Non-pigmented ciliary epithelial cell (primary cell): ENCODE data around the gene HLA-E.
"Not testable (repeated sequence)": the region's sequence is repeated elsewhere in the genome, so short reads cannot be mapped to it uniquely, and the experiment has no call there.

Experiments
- DNase-seq: peaks from one replicate; pipeline ENCODE4 v3.0.0-alpha.2; 2010; ENCODE audit warnings: low read depth

Gene HLA-E

DNA sequence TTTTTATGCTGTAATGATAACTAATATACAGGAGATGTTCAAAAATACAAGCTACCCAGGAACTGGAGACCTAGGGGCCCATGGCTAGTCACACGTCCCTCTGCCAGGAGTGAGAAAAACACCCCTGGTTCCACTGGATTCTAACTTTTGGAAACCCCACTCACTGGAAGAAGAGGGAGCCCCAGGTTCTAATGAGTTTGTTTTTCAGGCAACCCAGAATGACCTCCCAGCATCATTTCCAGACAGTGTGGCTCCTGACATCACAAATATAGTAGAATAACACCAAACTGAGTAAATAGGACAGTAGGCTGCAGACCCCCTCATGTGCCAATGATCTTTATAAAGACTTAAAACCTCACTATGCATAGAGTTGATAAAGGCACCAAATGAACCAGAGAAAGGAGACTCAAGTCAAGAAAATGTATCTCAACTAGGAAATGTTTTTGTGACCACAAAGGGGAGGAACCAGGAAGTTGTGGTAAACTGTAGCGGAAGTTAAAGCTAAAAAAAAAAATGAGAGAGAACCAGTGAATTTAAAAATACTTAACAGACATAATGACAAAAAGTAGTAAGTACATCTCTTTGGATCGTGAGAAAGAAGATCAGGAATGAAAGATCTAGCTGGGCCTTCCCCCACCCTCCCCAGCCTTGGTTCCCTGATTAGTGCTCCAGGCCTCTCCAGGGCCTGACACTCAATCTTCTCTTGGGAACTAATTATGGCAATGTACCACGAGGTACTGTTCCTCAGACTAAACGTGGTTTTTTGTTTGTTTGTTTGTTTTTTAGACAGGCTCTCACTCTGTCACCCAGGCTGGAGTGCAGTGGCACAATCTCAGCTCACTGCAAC is 19.8 kb downstream of the HLA-E start:
- DNase-seq: no peak

DNA sequence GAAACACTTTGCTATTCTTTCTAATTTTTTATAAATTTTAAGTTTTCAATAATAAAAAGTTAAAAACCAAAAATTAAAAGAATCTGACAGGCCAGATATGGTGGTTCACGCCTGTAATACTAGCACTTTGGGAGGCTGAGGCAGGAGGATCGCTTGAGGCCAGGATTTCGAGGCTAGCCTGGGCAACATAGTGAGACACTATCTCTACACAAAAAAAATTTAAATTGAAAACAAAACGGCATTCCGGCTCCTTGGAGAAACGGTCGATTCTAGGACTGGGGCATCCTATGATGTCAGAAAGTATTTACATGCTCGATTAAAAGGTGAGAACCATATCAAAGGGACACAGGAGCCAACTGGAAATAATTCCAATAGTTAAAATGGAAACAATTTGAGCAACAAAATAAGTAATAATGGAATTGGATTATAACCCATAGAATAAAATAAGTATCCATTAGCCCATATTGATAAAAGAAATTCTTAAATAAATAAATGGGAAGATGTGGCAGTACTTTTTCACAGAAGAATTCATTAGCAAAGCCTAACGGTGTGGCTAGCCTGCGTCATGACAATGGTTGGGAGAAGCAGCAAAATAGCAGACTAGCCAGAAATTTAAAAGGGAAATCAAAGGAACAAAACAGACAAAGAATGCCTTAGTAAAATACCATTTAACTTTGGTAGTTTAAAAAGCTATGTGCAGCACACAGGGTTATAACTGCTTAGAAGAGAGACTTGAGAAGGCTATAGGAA is 21.3 kb downstream of the HLA-E start:
- DNase-seq: no peak

DNA sequence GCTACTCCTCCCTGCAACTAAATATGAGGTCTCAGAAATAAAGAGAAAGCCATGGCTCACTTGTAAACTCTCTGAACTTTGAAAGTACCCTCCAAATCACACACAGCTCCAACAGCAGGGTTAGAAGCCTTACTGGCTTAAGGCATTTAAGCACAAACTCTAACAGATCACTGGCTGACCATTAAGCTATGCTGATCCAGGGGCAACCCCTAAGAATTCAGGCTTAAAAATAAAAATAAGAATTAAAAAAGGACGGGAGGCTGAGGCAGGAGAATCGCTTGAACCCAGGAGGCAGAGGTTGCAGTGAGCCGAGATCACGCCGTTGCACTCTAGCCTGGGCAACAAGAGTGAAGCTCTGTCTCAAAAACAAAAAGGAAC is 21.8 kb downstream of the HLA-E start:
- no peak for DNase-seq

DNA sequence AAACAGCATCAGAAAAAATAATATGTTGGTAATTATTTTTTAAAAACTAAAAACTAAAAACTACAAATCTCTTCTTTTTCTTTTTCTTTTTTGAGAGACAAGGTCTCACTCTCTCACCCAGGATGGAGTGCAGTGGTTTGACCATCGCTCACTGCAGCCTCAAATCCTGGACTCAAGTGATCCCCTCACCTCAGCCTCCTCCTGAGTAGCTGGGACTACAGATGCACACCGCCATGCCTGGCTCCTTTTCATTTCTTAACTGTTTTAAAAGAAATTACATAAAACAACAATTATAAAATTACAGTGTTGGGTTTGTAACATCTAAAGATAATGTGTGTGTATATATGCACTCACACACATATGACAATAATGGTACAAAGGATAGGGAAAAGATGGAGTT is 24.1 kb downstream of the HLA-E start:
- no peak for DNase-seq

DNA sequence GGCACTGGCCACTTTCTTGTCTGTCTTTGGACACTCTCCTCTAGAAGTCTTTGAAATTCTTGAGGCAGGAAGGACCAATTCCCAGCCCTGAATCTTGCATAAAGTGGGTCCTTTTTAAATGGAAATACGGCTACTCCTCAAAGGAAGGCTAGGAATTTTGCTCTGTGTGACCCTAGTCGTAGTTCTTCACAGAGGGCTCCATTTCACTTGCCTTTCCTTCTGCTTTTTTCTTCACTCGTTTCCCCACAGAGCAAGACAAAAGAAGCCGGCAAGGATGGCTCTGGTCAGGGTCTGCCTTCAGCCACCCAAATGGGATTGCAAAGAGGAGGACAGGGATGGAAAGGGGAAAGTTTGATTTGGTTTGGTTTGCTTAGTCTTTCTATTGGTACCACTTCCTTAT is 25.8 kb downstream of the HLA-E start:
- DNase-seq: no peak

DNA sequence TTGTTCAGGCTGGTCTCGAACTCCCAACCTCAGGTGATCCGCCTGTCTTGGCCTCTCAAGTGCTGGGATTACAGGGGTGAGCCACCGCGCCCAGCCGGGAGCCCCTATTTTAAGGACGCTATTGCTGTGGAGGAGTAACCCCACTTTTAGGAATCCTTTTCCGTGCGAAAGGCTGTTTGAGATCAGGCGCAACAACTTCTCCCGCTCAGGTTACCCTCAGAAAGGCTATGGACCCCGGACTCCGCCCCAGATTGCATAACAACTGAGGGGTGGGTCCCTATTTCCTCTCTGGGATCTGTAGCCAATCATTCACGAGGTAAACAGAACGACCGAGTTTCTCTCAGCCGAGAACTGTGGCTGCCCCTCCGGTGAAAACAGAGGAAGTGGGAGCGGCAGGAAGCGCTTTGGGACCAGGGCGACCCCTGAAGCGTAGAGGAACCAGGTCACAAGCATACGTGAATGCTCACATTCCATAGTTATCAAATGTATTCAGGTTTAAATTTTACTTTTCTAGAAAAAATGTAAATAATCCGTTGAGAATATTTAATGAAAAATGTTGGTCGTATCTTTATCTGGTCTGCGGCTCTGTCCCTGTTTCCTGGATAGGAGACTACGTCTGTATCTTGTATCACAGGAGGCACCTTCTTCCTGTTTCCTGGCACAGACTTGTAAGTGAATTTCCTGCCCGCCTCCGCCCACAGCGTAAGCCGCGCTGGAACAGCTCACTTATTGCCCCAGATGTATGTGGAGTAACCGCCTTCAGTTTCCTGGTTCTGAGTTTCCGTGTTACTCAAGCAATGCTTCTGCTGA is 26.8 kb downstream of the HLA-E start:
- peak; percentile 82 for DNase-seq

DNA sequence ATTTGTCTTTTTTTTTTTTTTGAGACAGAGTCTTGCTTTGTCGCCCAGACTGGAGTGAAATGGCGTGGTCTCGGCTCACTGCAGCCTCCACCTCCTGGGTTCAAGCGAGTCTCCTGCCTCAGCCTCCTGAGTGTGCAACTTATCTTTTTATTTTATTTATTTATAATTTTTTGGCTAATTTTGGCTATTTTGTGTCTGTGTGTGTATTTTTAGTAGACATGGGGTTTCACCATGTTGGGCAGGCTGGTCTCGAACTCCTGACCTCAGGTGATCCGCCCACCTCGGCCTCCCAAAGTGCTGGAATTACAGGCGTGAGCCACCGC is 27.4 kb downstream of the HLA-E start:
- not testable (repeated sequence) for DNase-seq

DNA sequence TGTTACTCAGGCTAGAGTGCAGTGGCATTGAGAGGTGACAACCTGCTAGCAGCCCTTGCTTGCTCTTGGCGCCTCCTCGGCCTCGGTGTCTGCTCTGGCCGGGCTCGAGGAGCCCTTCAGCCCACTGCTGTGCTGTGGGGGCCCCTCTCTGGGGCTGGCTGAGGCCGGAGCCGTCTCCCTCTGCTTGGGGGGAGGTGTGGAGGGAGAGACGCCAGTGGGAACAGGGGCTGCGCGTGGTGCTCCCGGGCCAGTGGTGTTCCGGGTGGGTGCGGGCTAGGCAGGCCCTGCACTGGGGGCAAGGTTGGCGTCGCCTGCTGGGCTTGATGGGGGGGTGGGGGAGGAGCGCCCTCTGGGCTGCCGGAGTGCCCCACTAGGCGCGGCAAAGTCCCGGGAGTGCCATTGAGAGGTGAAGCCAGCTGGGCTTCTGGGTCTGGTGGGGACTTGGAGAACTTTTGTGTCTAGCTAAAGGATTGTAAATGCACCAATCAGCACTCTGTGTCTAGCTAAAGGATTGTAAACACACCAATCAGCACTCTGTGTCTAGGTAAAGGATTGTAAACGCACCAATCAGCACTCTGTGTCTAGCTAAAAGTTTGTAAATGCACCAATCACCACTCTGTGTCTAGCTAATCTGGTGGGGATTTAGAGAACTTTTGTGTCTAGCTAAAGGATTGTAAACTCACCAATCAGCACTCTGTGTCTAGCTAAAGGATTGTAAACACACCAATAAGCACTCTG is 28.6 kb downstream of the HLA-E start:
- not testable (repeated sequence) for DNase-seq

DNA sequence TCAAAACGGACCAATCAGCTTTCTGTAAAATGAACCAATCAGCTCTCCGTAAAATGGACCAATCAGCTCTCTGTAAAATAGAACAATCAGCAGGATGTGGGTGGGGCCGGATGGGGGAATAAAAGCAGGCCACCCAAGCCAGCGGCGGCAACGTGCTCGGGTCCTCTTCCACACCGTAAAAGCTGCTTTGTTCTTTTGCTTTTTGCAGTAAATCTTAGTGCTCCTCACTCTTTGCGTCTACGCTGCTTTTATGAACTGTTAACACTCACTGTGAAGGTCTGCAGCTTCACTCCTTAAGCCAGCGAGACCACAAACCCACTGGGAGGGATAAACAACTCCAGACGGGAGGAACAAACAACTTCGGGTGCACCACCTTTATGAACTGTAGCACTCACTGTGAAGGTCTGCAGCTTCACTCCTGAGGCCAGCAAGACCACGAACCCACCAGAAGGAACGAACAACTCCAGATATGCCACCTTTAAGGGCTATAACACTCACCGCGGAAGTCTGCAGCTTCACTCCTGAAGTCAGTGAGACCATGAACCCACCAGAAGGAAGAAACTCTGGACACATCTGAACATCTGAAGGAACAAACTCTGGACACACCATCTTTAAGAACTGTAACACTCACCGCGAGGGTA is 29.3 kb downstream of the HLA-E start:
- DNase-seq: not testable (repeated sequence)

DNA sequence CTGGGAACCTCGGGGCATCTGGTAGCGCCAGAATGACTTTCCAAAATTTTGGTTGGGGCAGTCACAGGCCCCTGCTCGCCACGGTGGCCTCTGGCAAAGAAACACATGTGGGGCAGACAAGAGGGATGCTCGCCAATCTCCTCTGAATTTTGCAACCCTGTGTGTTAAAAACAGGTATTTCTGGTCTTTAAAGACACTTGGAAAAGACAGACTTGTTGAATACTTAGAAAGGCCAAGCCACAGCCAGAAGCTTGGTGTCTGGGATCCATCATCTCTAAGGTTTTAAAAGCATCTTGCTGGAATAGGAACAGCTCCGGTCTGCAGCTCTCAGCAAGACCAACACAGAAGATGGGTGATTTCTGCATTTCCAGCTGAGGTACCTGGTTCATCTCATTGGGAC is 31.2 kb downstream of the HLA-E start:
- no peak for DNase-seq

DNA sequence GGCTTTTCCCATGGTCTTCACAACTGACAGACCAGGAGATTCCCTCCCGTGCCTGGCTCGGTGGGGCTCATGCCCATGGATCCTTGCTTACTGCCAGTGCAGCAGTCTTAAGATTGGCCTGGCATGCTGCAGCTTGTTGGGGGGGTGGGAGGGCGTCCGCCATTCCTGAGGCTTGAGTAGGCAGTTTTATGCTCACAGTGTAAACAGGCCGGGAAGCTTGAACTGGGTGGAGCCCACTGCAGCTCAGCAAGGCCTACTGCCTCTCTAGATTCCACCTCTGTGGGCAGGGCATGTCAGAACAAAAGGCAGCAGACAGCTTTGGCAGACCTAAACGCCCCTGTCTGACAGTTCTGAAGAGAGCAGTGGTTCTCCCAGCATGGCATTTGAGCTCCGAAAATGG is 31.8 kb downstream of the HLA-E start:
- not testable (repeated sequence) for DNase-seq

DNA sequence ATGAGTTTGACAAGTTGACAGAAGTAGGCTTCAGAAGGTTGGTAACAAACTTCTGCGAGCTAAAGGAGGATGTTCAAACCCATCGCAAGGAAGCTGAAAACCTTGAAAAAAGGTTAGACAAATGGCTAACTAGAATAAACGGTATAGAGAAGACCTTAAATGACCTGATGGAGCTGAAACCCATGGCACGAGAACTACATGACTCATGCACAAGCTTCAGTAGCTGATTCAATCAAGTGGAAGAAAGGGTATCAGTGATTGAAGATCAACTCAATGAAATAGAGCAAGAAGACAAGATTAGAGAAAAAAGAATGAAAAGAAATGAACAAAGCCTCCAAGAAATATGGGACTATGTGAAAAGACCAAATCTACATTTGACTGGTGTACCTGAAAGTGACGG is 32.6 kb downstream of the HLA-E start:
- DNase-seq: not testable (repeated sequence)

DNA sequence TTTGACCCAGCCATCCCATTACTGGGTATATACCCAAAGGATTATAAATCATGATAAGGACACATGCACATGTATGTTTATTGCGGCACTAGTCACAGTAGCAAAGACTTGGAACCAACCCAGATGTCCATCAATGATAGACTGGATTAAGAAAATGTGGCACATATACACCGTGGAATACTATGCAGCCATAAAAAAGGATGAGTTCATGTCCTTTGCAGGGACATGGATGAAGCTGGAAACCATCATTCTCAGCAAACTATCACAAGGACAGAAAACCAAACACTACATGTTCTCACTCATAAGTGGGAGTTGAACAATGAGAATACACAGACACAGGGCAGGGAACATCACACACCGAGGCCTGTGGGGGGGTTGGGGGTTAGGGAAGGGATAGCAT is 37.1 kb downstream of the HLA-E start:
- not testable (repeated sequence) for DNase-seq

DNA sequence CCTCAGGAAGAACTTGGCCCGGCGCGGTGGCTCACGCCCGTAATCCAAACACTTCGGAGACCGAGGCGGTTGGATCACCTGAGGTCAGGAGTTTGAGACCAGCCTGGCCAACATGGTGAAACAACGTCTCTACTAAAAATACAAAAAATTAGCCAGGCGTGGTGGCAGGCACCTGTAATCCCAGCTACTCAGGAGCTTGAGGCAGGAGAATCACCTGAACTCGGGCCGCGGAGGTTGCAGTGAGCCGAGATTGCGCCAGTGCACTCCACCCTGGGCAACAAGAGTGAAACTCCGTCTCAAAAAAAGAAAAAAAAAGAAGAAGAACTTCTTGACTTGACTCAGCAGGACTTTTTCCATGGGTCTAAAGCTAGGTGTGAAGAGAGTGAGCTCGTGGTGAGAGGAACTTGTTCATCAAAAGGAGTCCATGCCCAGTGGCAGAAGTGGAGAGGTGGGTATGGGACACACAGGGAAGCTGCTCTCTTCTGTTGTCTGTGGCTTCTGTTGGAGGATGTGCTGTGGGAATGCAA is 40.1 kb downstream of the HLA-E start:
- not testable (repeated sequence) for DNase-seq

DNA sequence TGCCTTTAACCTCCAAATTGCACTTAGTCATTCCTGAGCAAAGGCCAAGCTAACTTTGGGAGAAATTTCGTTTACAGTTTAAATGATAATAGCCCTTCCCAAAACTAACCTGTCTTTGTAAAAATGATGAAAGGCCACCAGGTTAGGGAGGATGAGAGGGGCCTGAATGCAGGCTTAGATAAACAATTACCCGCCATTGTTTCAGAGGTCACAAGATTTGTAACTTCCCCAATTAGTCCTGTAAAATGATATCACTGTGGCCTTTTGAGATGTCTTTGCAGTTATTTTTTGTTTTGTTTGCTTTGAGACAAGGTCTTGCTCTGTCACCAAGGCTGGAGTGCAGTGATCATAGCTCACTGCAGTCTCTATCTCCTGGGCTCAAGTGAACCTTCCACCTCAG is 40.7 kb downstream of the HLA-E start:
- DNase-seq: no peak

DNA sequence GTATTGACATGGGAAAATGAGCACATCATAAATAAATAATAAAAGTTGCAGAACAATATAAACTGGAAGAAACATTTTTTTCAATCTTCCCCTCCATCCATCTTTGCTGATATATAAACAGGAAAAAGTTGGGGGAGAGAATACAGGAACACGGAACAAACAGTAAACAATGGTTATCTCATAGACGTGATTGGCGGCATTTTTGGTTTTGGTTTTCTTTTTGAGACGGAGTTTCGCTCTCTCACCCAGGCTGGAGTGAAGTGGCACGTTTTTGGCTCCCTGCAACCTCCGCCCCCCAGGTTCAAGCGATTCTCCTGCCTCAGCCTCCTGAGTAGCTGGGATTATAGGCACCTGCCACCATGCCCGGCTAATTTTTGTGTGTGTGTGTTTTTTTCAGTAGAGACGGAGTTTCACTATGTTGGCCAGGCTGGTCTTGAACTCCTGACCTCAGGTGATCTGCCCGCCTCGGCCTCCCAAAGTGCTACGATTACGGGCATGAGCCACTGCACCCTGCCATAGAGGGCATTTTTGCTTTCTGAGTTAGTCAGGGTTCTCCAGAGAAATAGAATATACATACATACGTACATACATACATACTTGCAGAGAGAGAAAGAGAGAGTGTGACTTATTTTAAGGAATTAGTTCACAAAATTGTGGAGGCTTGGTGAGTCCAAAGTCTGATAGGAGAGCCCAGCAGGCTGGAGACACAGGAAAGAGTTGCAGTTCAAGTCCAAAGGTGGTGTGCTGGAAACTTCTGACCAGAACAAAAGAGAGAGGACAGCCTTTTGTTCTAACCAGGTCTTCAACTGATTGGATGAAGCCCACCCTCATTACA is 44.4 kb downstream of the HLA-E start:
- DNase-seq: no peak

DNA sequence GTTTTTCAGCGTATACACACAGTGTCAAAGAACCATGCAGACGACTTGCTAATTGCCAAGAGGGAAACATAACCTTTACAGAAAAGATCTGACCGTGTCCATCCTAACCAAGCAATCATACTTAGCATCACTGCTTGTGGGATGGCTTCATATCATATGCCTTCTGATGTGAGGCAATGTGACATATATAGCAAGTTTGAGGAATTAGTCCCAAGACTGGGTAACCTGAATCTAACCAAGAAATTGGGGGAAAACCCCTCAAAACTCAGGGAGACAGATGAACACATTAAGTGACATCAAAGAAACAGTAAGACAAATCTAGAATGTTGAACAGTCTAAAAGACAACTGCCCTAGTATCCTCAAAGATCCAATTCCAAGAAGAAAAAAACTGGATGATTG is 48.6 kb downstream of the HLA-E start:
- no peak for DNase-seq

DNA sequence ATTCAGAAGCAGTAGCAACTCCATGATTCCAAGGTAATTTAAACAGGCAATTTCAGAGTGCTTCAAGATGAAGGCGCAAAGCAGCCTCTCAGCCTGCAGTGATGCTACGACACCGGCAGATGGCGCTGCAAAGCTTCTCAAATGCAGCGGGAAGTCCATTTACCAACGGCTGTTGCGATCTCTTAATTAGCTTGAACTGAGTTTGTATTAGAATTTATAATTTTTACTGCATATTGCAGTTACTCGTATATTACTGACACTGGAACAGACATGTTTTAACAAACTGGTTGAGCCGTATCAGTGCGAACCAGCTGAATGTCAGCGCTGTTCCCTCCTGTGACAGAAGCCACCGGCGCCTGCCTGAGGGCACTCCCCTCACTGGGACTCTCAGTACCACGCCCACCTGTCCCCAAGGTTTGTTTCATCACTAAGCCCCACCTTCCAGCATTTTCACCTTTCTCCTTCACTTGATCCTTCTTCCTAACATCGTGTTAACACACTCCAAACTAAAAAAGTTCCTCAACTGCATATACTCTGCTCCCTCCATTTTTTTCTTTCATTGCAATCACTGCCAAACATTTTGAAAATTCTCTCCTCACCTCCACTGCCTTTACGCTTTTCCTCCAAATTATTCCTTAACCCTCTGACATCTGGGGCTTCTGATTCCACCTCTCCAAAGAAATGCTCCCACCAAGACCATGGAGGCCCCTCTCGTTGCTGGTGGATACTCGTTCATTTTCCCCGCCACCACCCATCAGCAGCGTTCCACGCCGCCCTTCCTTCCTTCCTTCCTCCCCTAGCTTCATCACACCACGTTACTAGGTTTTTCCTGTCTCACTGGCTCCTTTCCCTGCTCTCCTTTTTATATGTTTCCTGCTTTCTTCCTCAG is 52.5 kb downstream of the HLA-E start:
- DNase-seq: no peak

DNA sequence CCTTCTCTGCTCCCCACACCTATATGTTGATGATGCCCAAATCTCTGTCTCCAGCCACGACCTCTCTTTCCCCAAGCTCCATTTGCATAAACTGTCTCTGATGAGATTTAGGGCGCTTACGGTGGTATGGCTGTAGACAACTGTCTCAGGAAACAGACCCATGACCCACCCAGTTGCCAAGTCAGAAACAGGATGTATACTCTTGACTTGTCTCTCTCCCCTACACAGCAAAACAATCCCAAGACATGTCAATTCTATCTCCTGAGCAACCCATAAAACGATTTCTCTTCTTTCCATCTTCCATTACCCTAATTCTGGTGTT is 53.1 kb downstream of the HLA-E start:
- no peak for DNase-seq

DNA sequence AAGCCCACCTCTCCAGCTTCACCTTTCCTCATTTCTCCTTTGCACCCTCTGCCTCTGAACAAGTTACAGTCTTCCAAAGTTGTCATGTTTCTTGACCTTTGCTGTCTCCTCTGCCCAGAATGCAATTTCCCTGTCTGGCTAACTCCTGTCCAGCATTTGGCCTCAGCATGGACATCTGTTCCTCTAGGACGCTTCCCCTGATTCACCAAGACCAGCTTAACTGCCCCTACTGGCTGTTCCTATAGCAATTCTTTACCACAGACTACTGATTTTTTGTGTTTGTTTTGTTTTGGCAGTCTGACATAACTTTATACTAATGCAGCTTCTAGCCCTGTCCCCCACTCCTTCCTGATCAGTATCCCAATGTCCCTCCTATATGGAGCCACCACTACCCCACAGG is 53.6 kb downstream of the HLA-E start:
- DNase-seq: no peak
